Measurements from ENCODE around the gene TMEM135.

DNA sequence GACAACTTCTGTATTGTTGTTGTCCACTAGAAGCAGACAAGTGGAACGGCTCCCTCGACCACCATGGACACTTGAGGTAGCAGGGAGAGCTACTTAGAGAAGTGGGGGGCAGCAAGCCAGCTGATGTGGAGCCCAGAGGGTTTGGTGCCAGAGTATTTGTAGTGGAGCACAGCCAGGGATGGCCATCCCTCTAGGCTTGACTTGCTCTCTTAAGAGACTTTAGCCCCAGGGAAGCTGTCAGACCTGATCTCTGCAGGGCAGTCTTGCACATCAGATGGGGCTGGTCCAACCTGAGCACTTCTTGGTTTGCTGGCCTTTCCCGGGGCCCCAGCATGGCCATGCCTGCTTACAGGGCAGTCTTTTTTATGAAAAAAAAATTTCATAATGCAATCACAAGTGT is 15.0 kb upstream of the TMEM135 start:
- TF ChIP-seq, protein P1, sequence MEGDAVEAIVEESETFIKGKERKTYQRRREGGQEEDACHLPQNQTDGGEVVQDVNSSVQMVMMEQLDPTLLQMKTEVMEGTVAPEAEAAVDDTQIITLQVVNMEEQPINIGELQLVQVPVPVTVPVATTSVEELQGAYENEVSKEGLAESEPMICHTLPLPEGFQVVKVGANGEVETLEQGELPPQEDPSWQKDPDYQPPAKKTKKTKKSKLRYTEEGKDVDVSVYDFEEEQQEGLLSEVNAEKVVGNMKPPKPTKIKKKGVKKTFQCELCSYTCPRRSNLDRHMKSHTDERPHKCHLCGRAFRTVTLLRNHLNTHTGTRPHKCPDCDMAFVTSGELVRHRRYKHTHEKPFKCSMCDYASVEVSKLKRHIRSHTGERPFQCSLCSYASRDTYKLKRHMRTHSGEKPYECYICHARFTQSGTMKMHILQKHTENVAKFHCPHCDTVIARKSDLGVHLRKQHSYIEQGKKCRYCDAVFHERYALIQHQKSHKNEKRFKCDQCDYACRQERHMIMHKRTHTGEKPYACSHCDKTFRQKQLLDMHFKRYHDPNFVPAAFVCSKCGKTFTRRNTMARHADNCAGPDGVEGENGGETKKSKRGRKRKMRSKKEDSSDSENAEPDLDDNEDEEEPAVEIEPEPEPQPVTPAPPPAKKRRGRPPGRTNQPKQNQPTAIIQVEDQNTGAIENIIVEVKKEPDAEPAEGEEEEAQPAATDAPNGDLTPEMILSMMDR (IDR thresholded peaks at IDR 0.05) = no peak
- TF ChIP-seq POLR2A (IDR thresholded peaks at IDR 0.05) = no peak

Measured in thyroid gland (tissue), 4 donors.